Right lobe of liver (tissue), 4 donors: ENCODE measurements around the gene OLFML2B.

ENCODE experiments used
- POLR2A ChIP-seq: fragments of 450-650 bp; IDR thresholded peaks from one replicate; pipeline ENCODE4 v1.6.1; 2017; ENCODE audit warnings: antibody characterized with exemption, mild to moderate bottlenecking
- TF ChIP-seq, protein P1 (sequence below), 4 donors: fragments of 200-600 bp in 3 of 4; fragments of 450-650 bp in 1 of 4; IDR thresholded peaks; one replicate each; pipeline versions ENCODE4 v1.5.1 to v1.8.0; 2016 to 2022; ENCODE audit warnings: antibody characterized with exemption in 4 of 4, mild to moderate bottlenecking in 2 of 4
- donor health status: DM: no; HTN: no; CAD: no.
- donor health status: DM: no; HTN: no; CAD: no.
- donor health status: DM: no; HTN: yes; CAD: no.

DNA sequence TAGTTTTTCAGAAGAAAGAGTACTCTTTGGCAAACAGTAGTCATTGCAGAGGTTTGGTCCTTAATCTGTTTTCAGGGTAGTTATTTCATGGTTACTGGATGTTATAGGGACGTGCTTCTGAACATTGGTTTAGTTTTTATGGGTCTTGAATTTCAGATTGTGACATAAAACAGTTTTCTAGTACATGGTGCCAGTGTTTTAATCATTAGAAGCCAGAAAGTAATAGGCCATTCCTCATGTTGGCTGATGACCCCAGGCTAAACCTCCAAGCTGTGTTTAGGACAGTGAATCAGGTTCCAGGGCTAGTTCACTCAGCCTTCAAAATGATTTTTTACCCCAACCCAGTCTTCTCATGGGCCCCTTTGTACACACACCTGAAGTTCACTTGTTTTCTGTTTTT is 73.3 kb downstream of the OLFML2B start:
- TF ChIP-seq, protein P1, sequence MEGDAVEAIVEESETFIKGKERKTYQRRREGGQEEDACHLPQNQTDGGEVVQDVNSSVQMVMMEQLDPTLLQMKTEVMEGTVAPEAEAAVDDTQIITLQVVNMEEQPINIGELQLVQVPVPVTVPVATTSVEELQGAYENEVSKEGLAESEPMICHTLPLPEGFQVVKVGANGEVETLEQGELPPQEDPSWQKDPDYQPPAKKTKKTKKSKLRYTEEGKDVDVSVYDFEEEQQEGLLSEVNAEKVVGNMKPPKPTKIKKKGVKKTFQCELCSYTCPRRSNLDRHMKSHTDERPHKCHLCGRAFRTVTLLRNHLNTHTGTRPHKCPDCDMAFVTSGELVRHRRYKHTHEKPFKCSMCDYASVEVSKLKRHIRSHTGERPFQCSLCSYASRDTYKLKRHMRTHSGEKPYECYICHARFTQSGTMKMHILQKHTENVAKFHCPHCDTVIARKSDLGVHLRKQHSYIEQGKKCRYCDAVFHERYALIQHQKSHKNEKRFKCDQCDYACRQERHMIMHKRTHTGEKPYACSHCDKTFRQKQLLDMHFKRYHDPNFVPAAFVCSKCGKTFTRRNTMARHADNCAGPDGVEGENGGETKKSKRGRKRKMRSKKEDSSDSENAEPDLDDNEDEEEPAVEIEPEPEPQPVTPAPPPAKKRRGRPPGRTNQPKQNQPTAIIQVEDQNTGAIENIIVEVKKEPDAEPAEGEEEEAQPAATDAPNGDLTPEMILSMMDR (IDR thresholded peaks at IDR 0.05), result no peak
- no peak for TF ChIP-seq POLR2A
